CMK (cell line): Measurements from ENCODE around the gene RALB.
"Not testable (repeated sequence)": the region's sequence is repeated elsewhere in the genome, so short reads cannot be mapped to it uniquely, and the experiment has no call there.

ENCODE experiments used
- DNase-seq: peaks from one replicate; pipeline ENCODE4 v3.0.0-alpha.2; 2010; ENCODE audit warnings: low read depth

Gene RALB

GRCh38 chr2:120224735-120225548 lies 27.7 kb upstream of the RALB start:
- no peak for DNase-seq

DNA sequence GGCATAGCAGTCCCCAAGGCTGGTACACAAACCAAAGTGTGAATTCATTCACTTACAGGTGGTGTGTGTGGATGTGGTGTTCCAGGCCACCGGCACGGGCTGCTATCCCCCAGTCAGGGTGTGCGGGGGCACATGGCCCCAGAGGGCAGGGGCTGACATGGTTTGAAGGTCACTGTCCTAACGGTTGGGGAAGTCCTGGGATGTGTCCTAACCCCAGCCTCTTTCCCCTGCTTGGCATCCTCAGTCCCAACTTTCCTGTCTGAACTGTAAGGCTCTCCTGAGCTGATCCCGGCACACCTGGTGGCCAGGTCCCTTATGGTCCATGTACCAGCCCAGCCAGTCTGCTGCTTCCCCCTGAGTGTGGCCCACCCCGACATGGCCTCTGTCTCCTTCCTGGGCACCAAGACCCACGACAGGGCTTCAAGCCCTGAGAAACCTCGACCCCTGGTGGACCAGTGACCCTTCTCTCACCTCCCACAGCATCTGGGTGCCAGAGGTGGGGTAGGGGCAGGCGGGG lies 27.0 kb upstream of the RALB start:
- no peak for DNase-seq

DNA sequence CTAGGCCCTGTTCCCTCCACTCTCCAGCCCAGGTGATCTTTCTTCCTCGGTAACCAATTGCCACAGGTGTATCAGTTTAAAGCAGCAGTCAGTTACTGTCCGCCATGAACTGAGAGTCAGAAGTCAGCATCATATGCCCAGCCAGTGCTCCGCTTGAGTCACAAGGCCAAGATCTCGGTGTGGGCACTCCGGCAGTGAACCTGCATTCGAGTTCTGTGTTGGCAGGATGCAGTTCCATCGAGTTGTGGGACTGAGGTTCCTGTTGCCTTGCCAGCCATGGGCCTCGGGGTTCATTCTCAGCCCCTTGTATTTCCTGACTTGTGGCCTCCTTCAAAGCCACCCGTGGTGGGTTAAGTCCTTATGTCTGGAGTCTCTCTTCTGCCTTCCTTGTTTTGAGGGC lies 26.3 kb upstream of the RALB start:
- DNase-seq = no peak

GRCh38 chr2:120227111-120227991 lies 25.3 kb upstream of the RALB start:
- DNase-seq = no peak

DNA sequence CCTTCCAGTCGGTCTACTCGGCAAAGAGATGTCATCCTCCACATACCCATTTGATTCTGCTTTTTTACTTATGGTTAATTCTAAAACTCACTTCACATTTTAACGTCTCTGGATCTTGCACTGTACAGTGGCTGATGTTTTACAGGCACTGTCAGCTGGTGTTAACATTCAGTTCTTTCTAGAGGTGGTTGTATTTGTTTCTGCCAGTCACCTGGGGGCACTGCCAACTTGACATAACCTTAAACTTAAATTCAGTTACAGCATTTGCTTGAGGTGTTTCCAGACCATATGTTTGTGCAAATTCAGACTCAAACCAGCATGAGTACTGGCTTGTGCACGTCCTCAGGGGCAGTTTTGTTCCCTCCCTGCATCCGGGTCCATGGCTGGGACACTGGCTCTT lies 24.1 kb upstream of the RALB start:
- DNase-seq = no peak

GRCh38 chr2:120229341-120229740 lies 23.3 kb upstream of the RALB start:
- no peak for DNase-seq

- no peak for DNase-seq
These were observed 21.9 kb upstream of the RALB start for GRCh38 chr2:120230515-120231471.

DNA sequence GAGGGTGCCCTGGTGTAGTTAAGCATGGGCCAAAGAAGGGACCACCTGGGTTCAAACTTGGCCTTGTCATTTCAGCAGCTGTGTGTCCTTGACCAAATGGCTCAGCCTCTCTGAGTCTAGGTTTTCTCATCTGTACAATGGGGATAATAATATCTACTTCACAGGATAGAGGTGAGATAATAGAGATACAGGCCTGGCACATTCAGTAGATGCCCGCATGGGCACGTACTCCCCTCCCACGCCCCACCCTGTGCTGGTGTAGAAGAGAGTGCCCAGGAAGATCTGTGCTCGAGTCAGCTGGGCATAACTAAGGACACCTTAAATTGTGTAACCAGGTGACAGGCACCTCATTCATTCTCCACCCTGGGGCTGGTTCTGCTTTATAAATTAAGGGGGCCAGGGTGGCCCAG lies 21.1 kb upstream of the RALB start:
- DNase-seq = no peak

GRCh38 chr2:120231974-120232635 lies 20.5 kb upstream of the RALB start:
- no peak for DNase-seq

- no peak for DNase-seq
These were observed 19.4 kb upstream of the RALB start for GRCh38 chr2:120233292-120233691.

GRCh38 chr2:120235158-120235557 lies 17.5 kb upstream of the RALB start:
- not testable (repeated sequence) for DNase-seq

GRCh38 chr2:120235681-120236080 lies 17.0 kb upstream of the RALB start:
- DNase-seq = no peak

DNA sequence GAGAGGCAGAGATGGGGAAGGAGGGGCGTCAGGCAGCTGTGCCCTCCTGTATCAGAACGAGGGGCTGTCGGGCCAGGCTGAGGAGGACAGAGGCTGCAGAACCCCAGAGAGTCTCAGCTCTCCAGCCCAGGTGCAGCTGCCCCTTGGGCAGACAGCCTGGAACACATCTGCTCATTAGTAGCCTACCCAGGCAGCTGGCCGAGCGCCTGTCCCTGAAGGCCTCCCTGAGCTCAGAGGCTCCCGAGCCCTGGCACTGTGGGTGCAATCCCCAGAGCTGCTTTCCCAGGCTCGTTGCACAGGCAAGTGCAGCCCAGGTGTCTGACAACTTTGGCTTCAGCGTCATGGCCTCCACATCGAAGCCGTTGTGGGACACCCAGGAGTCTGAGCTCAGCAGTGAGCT lies 16.3 kb upstream of the RALB start:
- DNase-seq = no peak

DNA sequence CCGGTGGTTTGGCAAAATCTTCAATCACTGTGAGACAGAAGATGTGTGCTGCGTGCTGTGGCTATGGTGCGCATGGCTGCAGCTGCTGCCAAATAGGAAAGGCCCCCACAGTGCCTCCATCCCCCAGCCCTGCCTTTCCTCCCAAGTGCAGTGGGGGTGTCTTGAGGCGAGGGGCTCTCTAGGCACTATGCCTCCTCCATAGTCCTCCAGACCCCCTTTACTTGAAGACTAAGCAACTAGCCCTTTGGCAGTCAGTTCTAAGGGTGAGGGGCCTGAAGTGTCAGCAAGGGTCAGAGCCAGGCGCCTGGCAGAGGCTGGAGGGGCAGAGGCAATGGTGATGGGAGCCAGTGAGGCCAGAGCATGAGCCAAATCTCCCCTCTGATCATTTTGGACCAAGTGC lies 15.9 kb upstream of the RALB start:
- no peak for DNase-seq

DNA sequence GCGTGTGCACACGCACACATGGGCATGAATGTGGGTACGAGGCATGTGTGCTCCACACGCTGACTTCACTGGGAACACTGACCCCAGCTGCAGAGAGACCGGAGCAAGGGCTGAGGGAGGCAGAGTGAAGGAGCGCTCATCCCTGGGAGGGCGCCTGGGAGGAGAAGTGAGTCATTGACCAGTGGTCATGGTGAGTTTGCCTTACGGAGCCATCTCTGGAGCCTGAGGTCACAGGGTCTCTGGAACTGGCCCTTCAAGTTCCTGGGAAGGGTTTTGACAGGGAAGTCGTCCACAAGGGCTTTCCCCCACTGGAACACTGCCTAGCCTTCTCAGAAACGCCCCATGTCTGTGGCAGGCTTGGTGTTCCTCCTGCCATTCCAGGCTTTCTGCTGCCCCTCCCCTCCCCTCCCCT lies 15.2 kb upstream of the RALB start:
- DNase-seq = no peak

DNA sequence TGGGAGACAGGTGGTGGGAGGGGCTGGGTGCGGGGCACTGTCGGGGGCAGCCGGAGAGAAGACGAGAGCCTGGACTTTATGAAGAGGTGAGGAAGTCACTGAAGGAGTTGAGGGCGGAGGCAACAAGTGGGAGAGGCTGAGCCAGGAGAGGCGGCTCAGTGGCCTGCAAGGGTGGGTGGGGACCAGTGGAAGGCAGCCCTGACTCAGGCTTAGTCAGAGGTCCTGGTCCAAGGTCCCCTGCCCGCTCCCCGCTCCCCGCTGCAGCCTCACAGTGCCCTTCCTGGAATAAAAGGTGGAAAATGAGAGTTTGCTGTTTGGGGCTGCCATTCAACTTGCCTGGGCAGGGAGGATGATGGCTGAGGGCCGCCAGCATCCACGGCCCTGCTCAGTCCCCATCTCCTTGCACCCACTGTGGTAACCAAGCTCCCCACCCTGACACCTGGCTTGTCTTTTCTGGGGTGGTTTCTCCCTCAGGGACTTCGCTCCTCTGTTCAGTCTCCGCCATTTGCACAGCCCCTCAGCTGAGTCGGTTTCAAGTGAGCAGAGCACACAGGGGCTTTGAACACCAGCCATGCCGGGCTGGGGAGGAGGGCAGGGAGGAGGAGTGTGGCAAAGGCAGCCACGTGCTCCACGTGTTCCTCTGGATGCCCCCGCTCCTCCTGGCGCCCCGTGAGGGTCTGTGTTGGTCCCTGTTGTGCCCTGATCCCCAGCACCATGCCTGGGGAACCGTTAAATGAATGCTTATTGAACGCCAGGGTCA lies 13.7 kb upstream of the RALB start:
- DNase-seq = no peak

DNA sequence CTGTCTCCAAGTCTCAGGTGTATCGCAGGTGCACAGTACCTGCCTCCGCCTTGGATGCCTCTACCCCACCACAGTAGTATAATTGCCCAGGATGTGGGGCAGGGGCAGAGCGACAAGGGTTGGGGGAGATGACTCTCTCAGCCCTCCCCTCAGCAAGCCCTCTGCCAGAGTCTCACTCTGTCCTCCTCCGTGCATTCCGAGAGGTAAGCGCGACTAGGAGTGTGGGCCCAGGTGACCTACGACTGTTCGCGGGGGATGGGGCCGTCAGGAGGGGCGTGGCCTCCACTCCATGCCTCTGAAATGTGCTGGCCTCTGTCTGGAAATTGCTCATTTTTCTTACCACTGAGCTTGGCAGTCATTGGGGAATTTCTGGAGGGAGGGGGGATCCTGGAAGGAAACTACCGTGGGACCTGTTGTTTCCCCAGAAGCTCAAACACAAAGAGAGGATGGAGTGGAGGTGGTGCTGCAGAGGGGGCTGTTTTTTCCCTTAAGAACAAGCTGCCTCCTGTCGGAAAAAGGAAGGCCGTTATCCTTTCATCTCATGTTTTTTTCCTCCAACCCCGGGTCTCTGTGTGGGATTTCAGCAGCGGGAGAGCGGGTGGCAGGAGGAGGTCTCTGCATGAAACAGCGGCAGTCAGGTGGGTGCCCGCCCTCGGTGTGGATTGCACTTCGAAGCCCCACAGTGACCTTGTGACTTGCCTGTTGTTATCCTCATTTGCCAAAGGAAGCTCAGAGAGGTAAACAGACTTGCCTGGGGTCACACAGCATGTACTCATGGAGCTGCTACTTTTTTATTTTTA lies 13.0 kb upstream of the RALB start:
- DNase-seq = no peak

- DNase-seq = no peak
These were observed 11.7 kb upstream of the RALB start for GRCh38 chr2:120240901-120241429.

GRCh38 chr2:120241684-120242083 lies 11.0 kb upstream of the RALB start:
- DNase-seq = no peak
